Activated B cell treated with CpG ODN at 0.5 μM for 24 hours (primary cell): ENCODE data around the gene KCND2. TPM values are rescaled to one million over a fixed set of nuclear protein-coding genes. Genes with fewer than 3 reads are reported as not detected.
"Not testable (repeated sequence)": the region's sequence is repeated elsewhere in the genome, so short reads cannot be mapped to it uniquely, and the experiment has no call there.

Experiments
- ATAC-seq: fragments of 200-7000 bp; cut with Tn5 transposase; one replicate; pipeline ENCODE4 v1.10.0; 2021; ENCODE audit warnings: low read depth, mild to moderate bottlenecking, moderate library complexity
- CTCF ChIA-PET: fragments of 350-600 bp; sonication (Branson Sonifier 250); formaldehyde crosslinking; loops from one replicate; lab custom pipeline; 2021; ENCODE audit warnings: antibody characterized with exemption; lab: Charles Lee
- POLR2A ChIA-PET: fragments of 350-600 bp; sonication (Branson Sonifier 250); formaldehyde crosslinking; loops from one replicate; lab custom pipeline; 2021; ENCODE audit warnings: antibody characterized with exemption; lab: Charles Lee
- DNase-seq: peaks from one replicate; pipeline ENCODE4 v3.0.0; 2022
- H3K27ac Mint-ChIP-seq: one replicate; pipeline ENCODE4 v1.8.0; 2020; ENCODE audit warnings: mixed read lengths
- H3K27me3 Mint-ChIP-seq: one replicate; pipeline ENCODE4 v1.8.0; 2021; ENCODE audit warnings: mixed read lengths
- H3K36me3 Mint-ChIP-seq: one replicate; pipeline ENCODE4 v1.8.0; 2021; ENCODE audit warnings: low read depth, mixed read lengths
- H3K4me1 Mint-ChIP-seq: one replicate; pipeline ENCODE4 v1.8.0; 2021; ENCODE audit warnings: mixed read lengths
- H3K4me3 Mint-ChIP-seq: one replicate; pipeline ENCODE4 v1.8.0; 2020; ENCODE audit warnings: mild to moderate bottlenecking, mixed read lengths
- H3K9me3 Mint-ChIP-seq: one replicate; pipeline ENCODE4 v1.8.0; 2020; ENCODE audit warnings: mixed read lengths
- CTCF ChIP-seq: fragments of 200-600 bp; IDR thresholded peaks from one replicate; pipeline ENCODE4 v1.8.0; 2022; ENCODE audit warnings: antibody characterized with exemption, mild to moderate bottlenecking
- intact Hi-C: fragments of 100-400 bp; cut with micrococcal nuclease; formaldehyde crosslinking; loops from one replicate; pipeline ENCODE4 v1.15.1; 2024
- total RNA-seq: library from RNA; stranded (reverse); gene quantifications from 2 replicates; pipeline ENCODE4 v1.2.3, GENCODE V29; 2022

KCND2 gene
- total RNA-seq, 1 donor from 2014 or later: not detected

DNA sequence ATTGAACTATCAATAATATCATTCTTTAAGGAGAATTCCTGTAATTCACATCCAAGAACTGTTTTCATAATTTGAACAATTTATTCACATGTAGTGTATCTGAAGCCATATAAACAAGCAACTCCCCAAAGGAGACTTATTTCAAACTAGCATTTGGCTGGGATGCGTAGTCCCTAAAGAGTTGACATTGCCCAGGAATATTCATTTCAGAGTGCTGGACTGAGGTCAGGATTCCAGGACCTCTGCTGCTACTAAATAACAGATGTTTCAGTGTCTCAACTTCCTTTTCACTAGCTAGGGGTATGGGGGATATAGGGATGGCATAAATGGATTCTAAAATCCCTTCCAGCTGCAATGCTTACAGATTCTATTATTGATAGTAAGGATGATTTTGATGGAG is 408.0 kb downstream of the KCND2 start:
- ChIA-PET CTCF (no interaction called here), POLR2A (no interaction called here)
- H3K4me1 Mint-ChIP-seq: no peaks in the 10 kb centered on the region
- DNase-seq: no peak
- no peak for ATAC-seq
- no peaks in the 10 kb centered on the region for H3K36me3 Mint-ChIP-seq
- peaks cover 1% of the 10 kb centered on the region for H3K27me3 Mint-ChIP-seq
- intact Hi-C loops: no loop called here
- H3K27ac Mint-ChIP-seq: no peak overlapping the region
- no peaks in the 10 kb centered on the region for H3K9me3 Mint-ChIP-seq
- no peak for TF ChIP-seq CTCF
- H3K4me3 Mint-ChIP-seq: no peak overlapping the region

DNA sequence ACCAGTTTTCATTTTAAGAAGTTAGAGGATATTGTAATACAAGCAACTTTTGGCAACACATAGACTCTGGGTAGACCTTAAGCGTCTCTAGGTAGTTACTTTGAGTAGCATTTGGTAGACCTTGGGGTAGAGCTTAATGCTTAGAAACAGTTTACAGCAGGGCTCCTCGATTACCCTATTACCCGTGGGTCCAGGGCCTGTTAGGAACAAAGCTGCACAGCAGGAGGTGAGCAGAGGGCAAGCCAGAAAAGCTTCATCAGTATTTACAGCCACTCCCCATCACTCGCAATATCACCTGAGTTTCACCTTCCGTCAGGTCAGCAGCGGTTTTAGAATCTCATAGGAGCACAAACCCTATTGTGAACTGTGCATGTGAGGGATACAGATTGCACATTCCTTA is 411.5 kb downstream of the KCND2 start:
- Mint-ChIP-seq H3K4me3 (no peak overlapping the region), H3K4me1 (no peaks in the 10 kb centered on the region), H3K9me3 (no peaks in the 10 kb centered on the region), H3K27me3 (no peaks in the 10 kb centered on the region), H3K27ac (no peak overlapping the region), H3K36me3 (no peaks in the 10 kb centered on the region)
- DNase-seq: no peak
- ChIA-PET POLR2A (no interaction called here), CTCF (no interaction called here)
- intact Hi-C loops: no loop called here
- no peak for TF ChIP-seq CTCF
- no peak for ATAC-seq

DNA sequence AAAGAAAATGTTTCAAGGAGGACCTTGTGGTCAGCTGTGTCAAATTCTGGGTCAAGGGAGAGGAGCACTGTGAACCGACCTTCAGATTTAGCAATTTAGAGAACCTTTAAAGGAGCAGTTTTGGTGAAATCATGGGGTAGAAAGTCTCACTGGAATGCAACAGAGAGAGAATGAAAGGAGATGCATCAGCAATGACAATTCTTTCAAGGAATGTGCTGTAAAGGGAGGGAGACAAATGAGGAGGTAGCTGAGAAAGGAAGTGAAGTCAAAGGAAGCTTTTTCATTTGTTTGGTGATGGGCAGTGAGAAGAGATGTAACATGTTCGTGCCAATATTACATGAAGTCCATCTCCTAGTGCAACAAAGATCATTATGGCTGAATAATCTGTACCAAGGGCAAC is 418.9 kb downstream of the KCND2 start:
- ChIA-PET POLR2A (no interaction called here), CTCF (no interaction called here)
- H3K36me3 Mint-ChIP-seq: no peaks in the 10 kb centered on the region
- intact Hi-C loops: no loop called here
- no peak overlapping the region for H3K27ac Mint-ChIP-seq
- H3K4me1 Mint-ChIP-seq: no peaks in the 10 kb centered on the region
- no peak for TF ChIP-seq CTCF
- DNase-seq (no peak), ATAC-seq (no peak)
- H3K9me3 Mint-ChIP-seq: no peaks in the 10 kb centered on the region
- H3K4me3 Mint-ChIP-seq: no peak overlapping the region
- no peaks in the 10 kb centered on the region for H3K27me3 Mint-ChIP-seq

GRCh38 chr7:120695848-120696247 is 422.9 kb downstream of the KCND2 start:
- DNase-seq: no peak
- ATAC-seq: no peak

DNA sequence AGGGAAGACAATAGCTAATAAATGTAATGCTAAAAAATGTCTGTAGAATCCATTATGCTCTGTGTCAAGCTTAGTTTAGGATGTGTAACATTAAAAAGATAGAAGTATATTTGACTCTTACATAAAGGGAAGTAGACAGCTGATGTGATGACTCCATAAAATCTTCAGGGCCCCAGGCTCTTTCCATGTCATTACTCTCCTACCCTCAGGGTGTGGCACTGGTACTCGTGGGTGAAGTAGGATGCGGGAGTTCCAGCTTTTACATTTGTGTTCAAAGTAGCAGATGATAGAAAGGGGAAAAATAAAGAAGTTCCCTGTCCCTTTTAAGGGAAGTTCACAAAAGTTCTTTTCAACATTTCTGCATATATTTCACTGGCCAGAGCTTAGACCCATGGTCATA is 427.8 kb downstream of the KCND2 start:
- Mint-ChIP-seq H3K4me1 (no peaks in the 10 kb centered on the region), H3K27me3 (no peaks in the 10 kb centered on the region), H3K36me3 (no peaks in the 10 kb centered on the region), H3K27ac (no peak overlapping the region), H3K9me3 (peaks cover 3% of the 10 kb centered on the region), H3K4me3 (no peak overlapping the region)
- no peak for TF ChIP-seq CTCF
- POLR2A ChIA-PET: no interaction called here
- DNase-seq (no peak), ATAC-seq (no peak)
- intact Hi-C loops: no loop called here
- CTCF ChIA-PET: no interaction called here

More at GRCh38 chr7:120695848-120696247, 422.9 kb downstream of the KCND2 start:
- Mint-ChIP-seq H3K36me3 (no peaks in the 10 kb centered on the region), H3K27ac (no peak overlapping the region), H3K9me3 (no peaks in the 10 kb centered on the region), H3K4me1 (no peaks in the 10 kb centered on the region), H3K4me3 (no peak overlapping the region), H3K27me3 (no peaks in the 10 kb centered on the region)
- intact Hi-C loops: no loop called here
- POLR2A ChIA-PET: no interaction called here
- CTCF ChIA-PET: no interaction called here
- TF ChIP-seq CTCF: no peak

- H3K4me1 Mint-ChIP-seq, H3K36me3 Mint-ChIP-seq, ATAC-seq, CTCF ChIA-PET, H3K9me3 Mint-ChIP-seq, H3K27me3 Mint-ChIP-seq, POLR2A ChIA-PET, DNase-seq, intact Hi-C loops, H3K4me3 Mint-ChIP-seq, H3K27ac Mint-ChIP-seq: not testable (repeated sequence)
These were observed 429.4 kb downstream of the KCND2 start for GRCh38 chr7:120702408-120702807.
